Limb (tissue), 2 donors: ENCODE measurements around the gene SYNE4.

ENCODE experiments used
- DNase-seq, 2 donors: peaks; one replicate each; pipeline ENCODE4 v3.0.0-alpha.2; 2016; ENCODE audit errors: extremely low spot score in 2 of 2

The SYNE4 gene

GRCh38 chr19:35955881-35956634, 52.6 kb downstream of the SYNE4 start:
- no peak for DNase-seq
